Keratinocyte (primary cell): ENCODE results near the gene OGDHL. TPM values are rescaled to one million over a fixed set of nuclear protein-coding genes. Genes with fewer than 3 reads are reported as not detected.

Experiments
- DNase-seq: peaks from one replicate; pipeline ENCODE4 v3.0.0-alpha.2; 2011; ENCODE audit warnings: low read depth, missing footprints, low spot score
- FAIRE-seq: peaks from 2 replicates; lab custom pipeline; 2011; peaks lifted over from hg19 to GRCh38; lab: Jason Lieb, UNC
- H2AFZ ChIP-seq: 2 replicates; pipeline ENCODE4 v1.6.0; 2012; ENCODE audit warnings: low read length, control low read depth, inconsistent platforms; ENCODE audit not compliant: control insufficient read depth
- H3K27ac ChIP-seq: 2 replicates; pipeline ENCODE4 v1.5.1; 2011; ENCODE audit warnings: low read length; ENCODE audit not compliant: control insufficient read depth, insufficient read depth
- H3K27me3 ChIP-seq: 3 replicates; pipeline ENCODE4 v1.6.0; 2011; ENCODE audit warnings: low read length; ENCODE audit not compliant: control insufficient read depth, insufficient read depth; ENCODE audit errors: extremely low read depth
- H3K36me3 ChIP-seq, 2 experiments: 2 replicates in 1 of 2; 3 replicates in 1 of 2; pipeline ENCODE4 v1.5.1; 2011; ENCODE audit warnings: low read length in 2 of 2, mild to moderate bottlenecking in 1 of 2; ENCODE audit not compliant: control insufficient read depth in 2 of 2, insufficient read depth in 2 of 2; ENCODE audit errors: extremely low read depth in 1 of 2
- H3K4me1 ChIP-seq: 3 replicates; pipeline ENCODE4 v1.5.1; 2011; ENCODE audit warnings: low read length; ENCODE audit not compliant: control insufficient read depth, insufficient read depth; ENCODE audit errors: extremely low read depth
- H3K4me2 ChIP-seq: 3 replicates; pipeline ENCODE4 v1.6.0; 2011; ENCODE audit warnings: low read depth, low read length; ENCODE audit not compliant: control insufficient read depth, insufficient read depth; ENCODE audit errors: extremely low read depth
- H3K4me3 ChIP-seq, 3 experiments: fragments of 200-600 bp in 1 of 3; sonication (generic) in 1 of 3; 2 replicates in 2 of 3; 3 replicates in 1 of 3; pipeline ENCODE4 v1.5.1; 2011 to 2016; ENCODE audit warnings: low read length in 3 of 3, mild to moderate bottlenecking in 3 of 3, control low read depth in 2 of 3, inconsistent platforms in 1 of 3, low read depth in 1 of 3, mixed read lengths in 1 of 3, mixed run types in 1 of 3, moderate library complexity in 1 of 3; ENCODE audit not compliant: control insufficient read depth in 2 of 3, insufficient read depth in 2 of 3; ENCODE audit errors: extremely low read depth in 1 of 3
- H3K79me2 ChIP-seq: 2 replicates; pipeline ENCODE4 v1.6.0; 2012; ENCODE audit warnings: low read length; ENCODE audit not compliant: control insufficient read depth, insufficient read depth
- H3K9ac ChIP-seq: 3 replicates; pipeline ENCODE4 v1.6.0; 2011; ENCODE audit warnings: low read length; ENCODE audit not compliant: control insufficient read depth, insufficient read depth; ENCODE audit errors: extremely low read depth
- H3K9me1 ChIP-seq: 3 replicates; pipeline ENCODE4 v1.6.0; 2011; ENCODE audit warnings: low read length; ENCODE audit not compliant: control insufficient read depth, insufficient read depth; ENCODE audit errors: extremely low read depth
- H3K9me3 ChIP-seq: 2 replicates; pipeline ENCODE4 v1.5.1; 2012; ENCODE audit warnings: low read depth, low read length; ENCODE audit not compliant: control insufficient read depth
- H4K20me1 ChIP-seq: 3 replicates; pipeline ENCODE4 v1.6.0; 2011; ENCODE audit warnings: low read length; ENCODE audit not compliant: control insufficient read depth, insufficient read depth; ENCODE audit errors: extremely low read depth
- CTCF ChIP-seq, 3 experiments: IDR thresholded peaks in 1 of 3; conservative IDR thresholded peaks in 1 of 3; optimal IDR thresholded peaks in 1 of 3; 2 replicates in 2 of 3; 3 replicates in 1 of 3; pipeline versions ENCODE3 to v1.5.1; 2011; ENCODE audit warnings: low read length in 3 of 3, mild to moderate bottlenecking in 3 of 3, moderate library complexity in 2 of 3, control low read depth in 1 of 3, inconsistent platforms in 1 of 3; ENCODE audit not compliant: insufficient read depth in 2 of 3; ENCODE audit errors: extremely low read depth in 1 of 3
- EZH2 ChIP-seq: IDR thresholded peaks from one replicate; pipeline ENCODE4 v1.6.1; 2012; ENCODE audit warnings: inconsistent platforms, mild to moderate bottlenecking, low read length, moderate library complexity
- dilution Hi-C: fragments of 300-500 bp; cut with MboI; formaldehyde crosslinking; loops from one replicate; pipeline ENCODE4 v1.7.0; 2020; ENCODE audit warnings: low sequenced_read_pairs; ENCODE audit not compliant: extremely low pct_ligation_motif_present
- polyA plus RNA-seq, 5 experiments: library from polyadenylated mRNA; depleted of rRNA in 3 of 5; stranded (reverse) in 3 of 5; stranded (forward) in 1 of 5; unstranded in 1 of 5; fragments of >200 nt; gene quantifications; 1 replicate in 1 of 5; 2 replicates in 3 of 5; 3 replicates in 1 of 5; pipeline versions ENCODE4 v1.2.1 to v1.2.3, GENCODE V29; 2011 to 2012; ENCODE audit warnings: missing spikeins in 2 of 5, low read depth in 1 of 5, low replicate concordance in 1 of 5

Gene OGDHL
- polyA plus RNA-seq, 1 donor (not counting 4 experiments of a cell fraction or from before 2014, with no cell fraction given): 0.09 TPM

- H3K4me3 ChIP-seq: no peak overlapping the region
These were observed 26.1 kb downstream of the OGDHL start for GRCh38 chr10:49735848-49736563.

GRCh38 chr10:49735161-49735560 is 27.0 kb downstream of the OGDHL start:
- Histone ChIP-seq H3K9me1 (no peaks in the 10 kb centered on the region), H2AFZ (no peak overlapping the region), H3K4me3 (no peak overlapping the region), H3K9ac (no peak overlapping the region), H3K27me3 (no peaks in the 10 kb centered on the region), H3K4me2 (no peak overlapping the region), H3K27ac (no peak overlapping the region), H4K20me1 (no peaks in the 10 kb centered on the region), H3K36me3 (no peaks in the 10 kb centered on the region), H3K79me2 (no peaks in the 10 kb centered on the region), H3K4me1 (peaks cover 4% of the 10 kb centered on the region), H3K9me3 (no peaks in the 10 kb centered on the region)
- FAIRE-seq (no peak), DNase-seq (no peak)
- dilution Hi-C loops: no loop called here
- TF ChIP-seq EZH2 (no peak), CTCF (optimal IDR thresholded peaks at IDR 0.05 in 1 of 3, IDR thresholded peaks at IDR 0.05 in 1 of 3, conservative IDR thresholded peaks at IDR 0.05 in 1 of 3; ENCODE audit: extremely low read depth in 1 of 3, insufficient read depth in 2 of 3, low read length in 3 of 3) (no peak)

More at GRCh38 chr10:49735848-49736563, 26.1 kb downstream of the OGDHL start:
- H3K27me3 ChIP-seq: no peaks in the 10 kb centered on the region
- H2AFZ ChIP-seq: no peak overlapping the region
- FAIRE-seq: no peak
- H3K9me3 ChIP-seq: no peaks in the 10 kb centered on the region
- dilution Hi-C loops: no loop called here
- no peaks in the 10 kb centered on the region for H3K9me1 ChIP-seq
- H4K20me1 ChIP-seq: no peaks in the 10 kb centered on the region
- peaks cover 4% of the 10 kb centered on the region for H3K4me1 ChIP-seq
- no peak overlapping the region for H3K4me2 ChIP-seq
- H3K36me3 ChIP-seq: no peaks in the 10 kb centered on the region
- H3K79me2 ChIP-seq: no peaks in the 10 kb centered on the region
- H3K9ac ChIP-seq: no peak overlapping the region
- DNase-seq: no peak
- no peak for TF ChIP-seq EZH2
- no peak for TF ChIP-seq CTCF (optimal IDR thresholded peaks at IDR 0.05 in 1 of 3, IDR thresholded peaks at IDR 0.05 in 1 of 3, conservative IDR thresholded peaks at IDR 0.05 in 1 of 3; ENCODE audit: extremely low read depth in 1 of 3, insufficient read depth in 2 of 3, low read length in 3 of 3)
- no peak overlapping the region for H3K27ac ChIP-seq
